ENCODE data around the gene RCN2.

RCN2 gene

DNA sequence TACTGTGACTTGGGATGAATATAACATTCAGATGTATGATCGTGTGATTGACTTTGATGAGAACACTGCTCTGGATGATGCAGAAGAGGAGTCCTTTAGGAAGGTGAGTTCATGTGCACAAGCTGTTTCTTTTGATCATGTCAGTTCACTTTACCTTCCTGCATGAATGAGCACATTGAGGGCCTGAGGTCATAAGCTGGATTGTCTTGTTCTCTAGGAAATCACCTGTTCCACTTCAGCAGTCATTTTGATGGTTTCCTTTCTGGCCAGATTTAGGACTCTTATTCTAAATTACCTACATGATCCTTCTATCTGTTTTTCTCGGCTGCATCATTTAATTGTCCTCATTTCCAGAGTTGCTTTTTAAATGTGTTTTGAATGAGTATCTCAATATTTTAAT, 4.1 kb downstream of the RCN2 start:
- TF ChIP-seq POLR2AphosphoS5 (IDR thresholded peaks at IDR 0.05; ENCODE audit: low read depth) = no peak
- no peak for DNase-seq (ENCODE audit: low read depth in 1 of 2, low spot score in 1 of 2)
- H3K27ac ChIP-seq (replicated peaks) = no peak overlapping the region
- no peaks in the 10 kb centered on the region for H3K27me3 ChIP-seq (ENCODE audit: insufficient read depth, poor library complexity, severe bottlenecking)
- no peak overlapping the region for H3K4me3 ChIP-seq (replicated peaks; ENCODE audit: insufficient read depth, low read length)

- TF ChIP-seq GABPA (IDR thresholded peaks at IDR 0.05; ENCODE audit: low read depth) (no peak), SPI1 (IDR thresholded peaks at IDR 0.05; ENCODE audit: borderline replicate concordance, low read depth) (no peak), POLR2AphosphoS5 (IDR thresholded peaks at IDR 0.05; ENCODE audit: low read depth) (no peak), REST (IDR thresholded peaks at IDR 0.05; ENCODE audit: insufficient replicate concordance, low read depth) (no peak)
- TF ChIP-seq, protein P1, sequence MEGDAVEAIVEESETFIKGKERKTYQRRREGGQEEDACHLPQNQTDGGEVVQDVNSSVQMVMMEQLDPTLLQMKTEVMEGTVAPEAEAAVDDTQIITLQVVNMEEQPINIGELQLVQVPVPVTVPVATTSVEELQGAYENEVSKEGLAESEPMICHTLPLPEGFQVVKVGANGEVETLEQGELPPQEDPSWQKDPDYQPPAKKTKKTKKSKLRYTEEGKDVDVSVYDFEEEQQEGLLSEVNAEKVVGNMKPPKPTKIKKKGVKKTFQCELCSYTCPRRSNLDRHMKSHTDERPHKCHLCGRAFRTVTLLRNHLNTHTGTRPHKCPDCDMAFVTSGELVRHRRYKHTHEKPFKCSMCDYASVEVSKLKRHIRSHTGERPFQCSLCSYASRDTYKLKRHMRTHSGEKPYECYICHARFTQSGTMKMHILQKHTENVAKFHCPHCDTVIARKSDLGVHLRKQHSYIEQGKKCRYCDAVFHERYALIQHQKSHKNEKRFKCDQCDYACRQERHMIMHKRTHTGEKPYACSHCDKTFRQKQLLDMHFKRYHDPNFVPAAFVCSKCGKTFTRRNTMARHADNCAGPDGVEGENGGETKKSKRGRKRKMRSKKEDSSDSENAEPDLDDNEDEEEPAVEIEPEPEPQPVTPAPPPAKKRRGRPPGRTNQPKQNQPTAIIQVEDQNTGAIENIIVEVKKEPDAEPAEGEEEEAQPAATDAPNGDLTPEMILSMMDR (IDR thresholded peaks at IDR 0.05; ENCODE audit: insufficient read depth, low read length) = no peak
- no peak overlapping the region for H3K4me3 ChIP-seq (replicated peaks; ENCODE audit: insufficient read depth, low read length)
- DNase-seq (ENCODE audit: low read depth in 1 of 2, low spot score in 1 of 2) = peak in 1 of 2 experiments; percentile 26
- no peaks in the 10 kb centered on the region for H3K27me3 ChIP-seq (ENCODE audit: insufficient read depth, poor library complexity, severe bottlenecking)
- no peak overlapping the region for H3K27ac ChIP-seq (replicated peaks)
Observed at GRCh38 chr15:76936671-76937070, 5.1 kb downstream of the RCN2 start.

GRCh38 chr15:76938752-76939151, 7.2 kb downstream of the RCN2 start:
- no peak overlapping the region for H3K4me3 ChIP-seq (replicated peaks; ENCODE audit: insufficient read depth, low read length)
- DNase-seq (ENCODE audit: low read depth in 1 of 2, low spot score in 1 of 2) = no peak
- H3K27me3 ChIP-seq (ENCODE audit: insufficient read depth, poor library complexity, severe bottlenecking) = no peaks in the 10 kb centered on the region
- no peak overlapping the region for H3K27ac ChIP-seq (replicated peaks)
- TF ChIP-seq GABPA (IDR thresholded peaks at IDR 0.05; ENCODE audit: low read depth) = no peak
- TF ChIP-seq, protein P1 (IDR thresholded peaks at IDR 0.05; ENCODE audit: insufficient read depth, low read length) = no peak
- no peak for TF ChIP-seq SPI1 (IDR thresholded peaks at IDR 0.05; ENCODE audit: borderline replicate concordance, low read depth)
- no peak for TF ChIP-seq REST (IDR thresholded peaks at IDR 0.05; ENCODE audit: insufficient replicate concordance, low read depth)
- TF ChIP-seq POLR2AphosphoS5 (IDR thresholded peaks at IDR 0.05; ENCODE audit: low read depth) = no peak

GRCh38 chr15:76939715-76940114, 8.2 kb downstream of the RCN2 start:
- no peak for DNase-seq (ENCODE audit: low read depth in 1 of 2, low spot score in 1 of 2)
- no peak overlapping the region for H3K27ac ChIP-seq (replicated peaks)
- no peak for TF ChIP-seq SPI1 (IDR thresholded peaks at IDR 0.05; ENCODE audit: borderline replicate concordance, low read depth)
- TF ChIP-seq POLR2AphosphoS5 (IDR thresholded peaks at IDR 0.05; ENCODE audit: low read depth) = no peak
- no peaks in the 10 kb centered on the region for H3K27me3 ChIP-seq (ENCODE audit: insufficient read depth, poor library complexity, severe bottlenecking)
- no peak overlapping the region for H3K4me3 ChIP-seq (replicated peaks; ENCODE audit: insufficient read depth, low read length)

DNA sequence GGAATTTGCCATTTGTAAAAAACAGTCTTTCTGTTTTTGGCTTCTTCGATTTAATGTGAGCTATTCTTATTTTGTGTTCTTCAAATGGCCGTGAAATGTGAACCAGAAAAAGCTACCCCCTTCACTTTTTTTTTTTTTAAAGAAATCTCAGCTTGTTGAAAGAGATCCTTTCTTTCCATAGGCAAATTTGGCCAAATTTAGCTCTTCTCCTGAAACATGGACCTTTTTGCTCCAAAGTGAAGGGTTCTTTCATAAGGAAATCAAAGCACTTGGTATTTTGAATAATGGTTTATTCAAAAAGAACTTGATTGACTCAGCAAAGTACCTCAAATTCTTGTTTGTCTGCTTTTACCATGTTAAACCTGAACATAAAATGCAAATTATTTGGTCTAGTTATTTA, 10.1 kb downstream of the RCN2 start:
- DNase-seq (ENCODE audit: low read depth in 1 of 2, low spot score in 1 of 2) = no peak
- TF ChIP-seq SPI1 (IDR thresholded peaks at IDR 0.05; ENCODE audit: borderline replicate concordance, low read depth) (no peak), GABPA (IDR thresholded peaks at IDR 0.05; ENCODE audit: low read depth) (no peak), POLR2AphosphoS5 (IDR thresholded peaks at IDR 0.05; ENCODE audit: low read depth) (no peak), REST (IDR thresholded peaks at IDR 0.05; ENCODE audit: insufficient replicate concordance, low read depth) (no peak)
- TF ChIP-seq, protein P1 (IDR thresholded peaks at IDR 0.05; ENCODE audit: insufficient read depth, low read length) = no peak
- Histone ChIP-seq H3K4me3 (replicated peaks; ENCODE audit: insufficient read depth, low read length) (no peak overlapping the region), H3K27ac (replicated peaks) (no peak overlapping the region), H3K27me3 (ENCODE audit: insufficient read depth, poor library complexity, severe bottlenecking) (no peaks in the 10 kb centered on the region)

All from HL-60 (cell line).